Right ventricle myocardium inferior (tissue), 1 donor: ENCODE results near the gene GPR137B. TPM values are rescaled to one million over a fixed set of nuclear protein-coding genes. Genes with fewer than 3 reads are reported as not detected.
"Not testable (repeated sequence)": the region's sequence is repeated elsewhere in the genome, so short reads cannot be mapped to it uniquely, and the experiment has no call there.

Experiments
- ATAC-seq: fragments of 200-7000 bp; cut with Tn5 transposase; one replicate; pipeline ENCODE4 v1.9.1; 2020; ENCODE audit warnings: mild to moderate bottlenecking, moderate library complexity
- DNase-seq: peaks from one replicate; pipeline ENCODE4 v3.0.0; 2021; ENCODE audit errors: missing footprints
- intact Hi-C: fragments of 100-400 bp; cut with DNase I; formaldehyde crosslinking; loops from one replicate; pipeline ENCODE4 v1.11.0; 2022
- total RNA-seq: library from RNA; stranded (reverse); fragmentation: NEBNext Ultra II Directional; extraction: Animal tissue kit (Norgen Biotek cat#: 25700); gene quantifications from one replicate; pipeline ENCODE4 v1.2.1, GENCODE V29; 2021
- donor health status: DM: no; HTN: yes; CAD: no; lungs with severe emphysema.

Gene GPR137B
- total RNA-seq, 1 donor from 2014 or later: 32.0 TPM

DNA sequence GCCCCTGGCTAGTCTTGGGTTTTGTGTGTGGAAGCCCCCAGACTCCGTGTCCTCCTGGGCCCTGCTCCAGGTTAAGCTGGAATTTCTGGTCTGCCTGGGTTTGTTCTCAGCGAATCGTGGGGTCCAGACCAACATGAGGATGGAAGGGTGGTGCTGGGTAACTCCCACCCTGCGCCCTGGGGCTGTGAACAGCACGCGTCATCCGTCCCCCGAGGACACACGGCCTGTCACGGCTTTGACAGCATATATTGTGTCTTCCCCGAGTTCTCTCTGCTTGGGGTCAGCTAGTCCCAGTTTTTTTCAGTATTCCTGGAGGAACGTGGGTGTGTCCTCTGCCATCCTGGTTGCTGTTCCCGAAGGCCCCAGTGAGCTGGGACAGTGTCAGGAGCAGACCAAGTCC is 11.8 kb downstream of the GPR137B start:
- intact Hi-C loops: no loop called here
- ATAC-seq: no peak
- no peak for DNase-seq

DNA sequence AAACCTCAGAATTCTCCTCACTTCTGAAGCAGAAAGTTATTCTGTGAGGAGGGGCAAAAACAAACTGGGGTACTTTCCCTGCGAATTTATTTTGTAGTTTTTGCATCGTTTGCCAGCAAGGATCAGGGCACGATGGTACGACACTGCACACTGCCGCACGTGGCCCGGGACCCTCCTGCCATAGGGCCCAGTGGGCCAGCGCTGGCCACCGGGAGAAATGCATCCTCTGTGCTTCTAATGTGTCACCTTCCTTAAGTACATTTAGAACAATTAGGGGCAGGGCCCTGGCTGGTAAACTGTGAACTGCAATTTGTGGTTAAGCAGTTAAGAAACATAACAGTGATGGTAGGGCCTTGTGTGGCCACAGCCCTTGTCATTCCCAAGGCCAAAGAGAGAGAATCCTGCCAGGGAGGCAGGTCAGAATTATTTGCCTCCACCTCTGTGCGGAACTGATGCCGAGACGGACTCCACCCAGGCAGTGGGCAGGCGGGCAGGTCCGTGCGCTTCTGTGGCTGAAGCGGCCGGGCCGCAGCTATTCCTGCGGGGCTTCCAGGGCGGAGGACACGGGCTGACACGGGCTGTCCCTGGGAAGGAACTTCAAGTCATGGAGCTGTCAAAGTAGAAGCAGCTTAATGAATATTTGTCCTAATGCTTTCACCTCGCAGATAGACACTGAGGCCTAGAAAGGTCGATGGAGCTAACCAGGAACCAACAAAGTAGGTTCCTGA is 12.5 kb downstream of the GPR137B start:
- DNase-seq (no peak), ATAC-seq (no peak)
- intact Hi-C loops: no loop called here

DNA sequence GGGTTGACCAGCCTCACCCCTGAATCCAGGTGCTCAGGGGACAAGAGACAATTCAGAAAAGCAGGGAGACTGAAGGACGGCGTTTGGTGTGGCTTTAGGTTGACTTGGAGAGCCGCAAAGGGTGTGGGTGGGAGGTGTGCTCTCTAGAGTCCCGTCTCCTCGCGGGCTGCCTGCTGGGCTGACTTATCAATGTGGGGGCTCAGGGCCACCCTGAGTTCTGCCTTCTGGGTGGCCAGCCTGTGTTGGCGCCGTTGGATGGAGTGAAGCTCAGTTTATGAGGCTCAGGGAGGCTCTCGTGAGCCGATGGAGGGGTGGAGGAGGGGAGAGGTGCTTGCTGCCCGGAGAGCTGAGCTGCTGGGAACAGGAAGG is 13.0 kb downstream of the GPR137B start:
- intact Hi-C loops: no loop called here
- no peak for DNase-seq
- ATAC-seq: no peak

DNA sequence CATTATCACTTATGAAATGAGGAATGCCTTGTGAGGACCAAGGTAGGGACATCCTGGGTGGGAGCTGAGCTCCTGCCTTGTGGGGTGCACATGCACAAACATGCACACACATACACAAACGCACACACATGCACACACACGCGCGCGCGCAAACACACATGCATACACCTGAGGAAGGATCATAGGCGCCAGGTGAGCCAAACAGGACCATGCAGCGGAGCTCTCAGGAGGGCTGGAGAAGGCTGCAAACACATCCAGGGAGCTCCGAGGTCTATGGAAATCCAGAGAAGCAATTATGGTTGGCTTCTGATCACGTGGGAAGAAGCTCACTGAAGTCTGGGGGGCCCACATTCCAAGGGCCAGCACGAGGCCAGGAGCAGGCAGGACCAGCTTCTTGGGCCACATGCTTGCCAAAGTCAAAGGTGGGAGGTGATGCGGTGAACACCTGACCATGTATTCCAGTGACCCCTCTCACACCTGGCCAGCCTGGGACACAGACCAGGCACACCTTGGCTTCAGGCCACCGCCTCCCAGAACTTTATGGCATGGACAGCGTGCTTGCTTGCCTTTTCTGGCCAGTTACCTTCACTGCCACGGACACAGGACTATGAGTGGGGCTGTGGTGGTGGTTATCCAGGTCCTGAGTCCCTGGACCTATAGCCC is 13.6 kb downstream of the GPR137B start:
- ATAC-seq (no peak), DNase-seq (no peak)
- intact Hi-C loops: no loop called here

DNA sequence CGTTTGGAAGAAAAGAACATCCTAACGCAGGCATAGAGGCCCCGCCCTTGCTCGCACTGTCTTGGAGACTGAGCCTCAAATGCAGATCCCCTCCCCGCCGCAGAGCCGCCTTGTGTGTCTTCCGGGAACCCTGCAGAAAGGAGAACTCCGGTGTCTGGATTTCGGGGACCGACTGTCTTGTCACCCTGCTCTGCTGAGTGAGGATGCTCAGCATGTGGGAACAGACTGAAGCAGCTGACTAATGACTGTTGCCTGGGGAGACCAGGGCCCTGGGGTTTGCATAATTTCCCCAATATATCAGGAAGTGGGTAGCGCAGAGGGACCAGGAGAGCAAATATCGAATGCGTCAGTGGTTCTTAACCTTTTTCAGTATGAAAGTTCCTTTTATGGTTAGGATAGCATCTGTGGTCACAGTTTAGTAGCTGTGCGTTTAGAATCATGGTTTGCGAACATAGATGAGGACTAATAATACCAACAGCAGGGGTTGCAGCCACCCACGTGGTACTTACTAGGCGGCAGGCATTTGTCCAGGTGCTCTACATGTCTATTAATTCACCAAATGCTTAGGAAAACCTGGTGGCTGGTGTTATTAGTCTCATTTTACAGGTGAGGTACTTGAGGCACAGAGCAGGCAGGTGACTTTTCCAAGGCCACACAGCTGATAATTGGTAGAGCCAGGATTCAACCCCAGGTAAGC is 14.3 kb downstream of the GPR137B start:
- ATAC-seq (no peak), DNase-seq (no peak)
- intact Hi-C loops: no loop called here

DNA sequence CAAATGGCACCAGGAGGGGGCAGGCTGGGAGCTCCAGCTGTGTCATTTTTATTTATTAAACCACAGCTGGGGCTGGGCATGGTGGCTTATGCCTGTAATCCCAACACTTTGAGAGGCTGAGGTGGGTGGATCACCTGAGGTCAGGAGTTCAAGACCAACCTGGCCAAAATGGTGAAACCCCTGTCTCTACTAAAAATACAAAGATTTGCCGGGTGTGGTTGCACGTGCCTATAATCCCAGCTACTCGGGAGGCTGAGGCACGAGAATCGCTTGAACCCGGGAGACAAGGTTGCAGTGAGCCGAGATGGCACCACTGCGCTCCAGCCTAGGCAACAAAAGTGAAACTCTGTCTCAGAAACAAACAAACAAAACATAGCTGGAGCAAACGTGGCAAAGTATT is 15.7 kb downstream of the GPR137B start:
- ATAC-seq, intact Hi-C loops, DNase-seq: not testable (repeated sequence)

DNA sequence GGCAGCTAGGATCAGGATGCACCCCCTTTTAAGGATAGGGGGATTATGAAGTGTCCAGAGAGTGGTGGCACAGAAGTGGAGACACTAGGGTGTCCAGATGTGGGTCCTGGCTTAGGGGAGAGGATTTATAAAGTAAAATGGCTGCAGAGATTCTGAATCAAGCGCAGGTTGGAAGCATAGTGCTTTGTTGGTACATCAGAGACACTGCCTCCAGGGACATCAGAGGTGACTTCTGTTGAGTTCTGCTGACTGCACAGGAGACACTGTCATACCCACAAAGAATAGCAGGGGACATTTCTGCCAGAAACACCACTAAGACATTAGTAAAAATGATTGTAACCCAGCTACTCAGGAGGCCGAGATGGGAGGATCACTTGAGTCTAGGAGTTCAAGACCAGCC is 16.4 kb downstream of the GPR137B start:
- intact Hi-C loops: no loop called here
- no peak for DNase-seq
- no peak for ATAC-seq

DNA sequence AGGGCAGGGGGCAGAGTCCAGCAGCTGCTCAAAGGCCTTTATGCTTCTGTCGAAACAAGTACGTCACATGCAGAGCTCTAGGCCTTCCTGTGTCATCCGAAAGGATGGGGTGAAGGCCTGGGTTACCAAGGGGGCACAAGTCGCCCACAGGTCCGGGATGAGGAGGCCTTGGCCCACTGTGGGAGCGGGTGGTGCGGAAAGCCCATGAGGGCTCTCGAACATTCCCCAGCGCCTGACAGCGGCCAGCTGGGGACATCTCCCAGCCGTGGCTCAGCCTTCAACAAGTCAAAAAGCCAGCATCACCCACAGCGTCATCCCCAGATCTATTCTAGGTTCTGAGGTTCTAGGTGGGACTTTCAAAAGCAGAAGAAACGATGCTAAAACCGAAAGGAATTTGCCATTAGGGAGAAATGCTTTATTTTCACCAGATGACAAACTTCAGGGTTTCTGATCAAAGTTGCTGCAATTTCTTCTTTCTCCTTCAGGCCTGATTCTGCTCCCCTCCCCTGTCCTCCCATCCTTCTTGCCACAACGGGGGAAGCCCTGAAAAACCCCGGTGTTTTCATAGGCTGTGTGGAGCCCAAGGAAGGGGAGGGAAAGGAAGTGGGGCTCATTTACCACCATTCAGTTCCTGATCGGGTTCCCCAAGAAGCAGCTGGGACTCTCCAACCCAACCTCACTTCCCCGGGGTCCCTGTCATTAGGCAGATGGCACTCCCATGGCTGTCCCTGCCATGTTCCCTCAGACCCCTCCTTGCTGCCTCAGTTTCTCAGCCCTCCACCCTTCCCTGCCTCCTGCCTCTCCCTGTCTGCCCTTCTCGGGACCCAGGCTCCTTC is 17.6 kb downstream of the GPR137B start:
- intact Hi-C loops: no loop called here
- ATAC-seq (no peak), DNase-seq (no peak)

DNA sequence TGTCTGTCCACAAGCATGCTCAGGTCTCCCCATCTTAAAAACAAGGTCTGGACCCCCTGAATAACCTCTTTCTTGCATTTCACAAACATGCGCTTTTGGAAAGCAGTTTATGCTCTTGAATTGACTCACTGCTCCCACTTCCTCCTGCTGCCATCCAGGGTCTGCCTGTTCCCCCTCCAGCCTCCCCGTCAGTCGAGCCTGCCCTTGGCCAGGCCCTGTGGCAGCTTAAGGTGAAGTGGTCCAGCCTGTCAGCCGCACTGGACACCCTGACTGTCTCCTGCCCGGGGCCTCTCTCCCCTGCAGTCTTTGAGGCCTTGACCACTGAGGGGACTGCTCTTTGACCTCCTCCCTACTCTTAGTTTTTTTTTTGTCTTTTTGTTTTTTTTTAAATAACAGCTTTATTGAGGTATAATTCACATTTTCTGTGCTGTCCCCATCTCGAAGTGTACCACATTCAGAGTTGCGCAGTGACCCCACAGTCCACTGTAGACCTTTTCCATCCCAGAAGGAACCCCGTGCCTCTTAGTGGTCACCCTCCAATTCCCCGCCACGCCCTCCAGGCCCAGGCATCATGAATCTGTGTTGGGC is 18.3 kb downstream of the GPR137B start:
- ATAC-seq (no peak), DNase-seq (no peak)
- intact Hi-C loops: no loop called here

DNA sequence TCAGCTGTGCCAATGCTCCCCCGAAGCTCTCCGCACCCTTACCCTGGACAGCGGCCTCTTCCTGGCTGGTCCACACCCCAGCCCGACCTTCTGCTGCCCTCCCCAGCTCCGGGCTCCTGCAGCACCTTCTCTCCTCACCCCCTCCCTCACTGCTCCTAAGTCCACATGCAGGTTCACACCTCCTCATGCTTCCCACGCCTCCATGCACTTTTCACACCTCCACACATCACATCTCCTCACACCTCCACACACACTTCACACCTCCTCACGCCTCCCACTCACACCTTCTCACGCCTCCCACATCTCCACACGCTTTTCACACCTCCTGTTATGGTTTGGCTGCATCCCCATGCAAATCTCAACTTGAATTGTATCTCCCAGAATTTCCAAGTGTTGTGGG is 18.9 kb downstream of the GPR137B start:
- ATAC-seq: no peak
- intact Hi-C loops: no loop called here
- no peak for DNase-seq

DNA sequence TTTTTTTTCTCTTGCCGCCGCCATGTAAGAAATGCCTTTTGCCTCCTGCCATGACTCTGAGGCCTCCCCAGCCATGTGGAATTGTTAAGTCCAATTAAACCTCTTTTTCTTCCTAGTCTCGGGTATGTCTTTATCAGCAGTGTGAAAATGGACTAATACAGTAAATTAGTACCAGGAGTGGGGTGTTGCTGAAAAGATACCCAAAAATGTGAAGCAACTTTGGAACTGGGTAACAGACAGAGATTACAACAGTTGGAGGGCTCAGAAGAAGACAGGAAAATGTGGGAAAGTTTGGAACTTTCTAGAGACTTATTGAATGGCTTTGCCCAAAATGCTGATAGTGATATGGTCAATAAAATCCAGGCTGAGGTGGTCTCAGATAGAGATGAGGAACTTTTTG is 19.4 kb downstream of the GPR137B start:
- DNase-seq, ATAC-seq, intact Hi-C loops: not testable (repeated sequence)

DNA sequence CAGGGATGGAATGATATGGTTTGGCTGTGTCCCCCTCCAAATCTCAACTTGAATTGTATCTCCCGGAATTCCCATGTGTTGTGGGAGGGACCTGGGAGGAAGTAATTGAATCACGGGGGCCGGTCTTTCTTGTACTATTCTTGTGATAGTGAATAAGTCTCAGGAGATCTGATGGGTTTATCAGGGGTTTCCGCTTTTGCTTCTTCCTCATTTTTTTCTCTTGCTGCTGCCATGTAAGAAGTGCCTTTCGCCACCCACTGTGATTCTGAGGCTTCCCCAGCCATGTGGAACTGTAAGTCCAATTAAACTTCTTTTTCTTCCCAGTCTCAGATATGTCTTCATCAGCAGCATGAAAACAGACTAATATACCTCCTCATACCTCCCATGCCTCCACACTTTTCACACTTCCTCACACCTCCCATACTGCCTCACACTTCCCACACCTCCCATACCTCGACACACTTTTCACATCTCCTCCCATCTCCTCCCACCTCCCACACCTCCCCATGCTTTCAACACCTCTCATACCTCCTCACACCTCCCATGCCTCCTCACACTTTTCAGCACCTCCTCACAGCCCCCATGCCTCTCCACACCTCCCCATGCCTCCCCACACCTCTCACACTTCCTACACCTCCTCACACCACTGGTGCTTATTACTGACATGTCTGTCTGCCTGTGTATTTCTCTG is 21.3 kb downstream of the GPR137B start:
- no peak for DNase-seq
- intact Hi-C loops: no loop called here
- no peak for ATAC-seq

DNA sequence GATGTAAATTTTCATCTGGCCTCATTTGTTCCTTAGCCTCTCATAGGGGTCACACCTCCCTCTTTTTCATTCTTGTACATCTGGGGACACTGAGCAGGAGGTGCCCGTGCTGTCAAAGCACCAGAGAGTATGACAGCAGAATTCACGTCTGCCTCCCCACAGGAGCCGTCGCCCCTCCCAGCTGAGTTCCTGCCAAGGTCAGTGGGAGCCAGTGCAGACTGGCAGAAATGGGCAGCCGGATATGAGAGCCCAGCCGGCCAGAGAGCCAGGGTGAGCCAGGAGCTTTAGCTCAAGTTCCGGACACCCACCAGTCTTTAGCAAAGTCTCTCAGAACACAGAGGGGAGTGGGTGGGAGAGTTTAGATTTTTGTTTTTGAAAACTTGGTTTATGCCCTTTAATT is 21.9 kb downstream of the GPR137B start:
- ATAC-seq (peak; percentile 67), DNase-seq (no peak)
- intact Hi-C loops: no loop called here

DNA sequence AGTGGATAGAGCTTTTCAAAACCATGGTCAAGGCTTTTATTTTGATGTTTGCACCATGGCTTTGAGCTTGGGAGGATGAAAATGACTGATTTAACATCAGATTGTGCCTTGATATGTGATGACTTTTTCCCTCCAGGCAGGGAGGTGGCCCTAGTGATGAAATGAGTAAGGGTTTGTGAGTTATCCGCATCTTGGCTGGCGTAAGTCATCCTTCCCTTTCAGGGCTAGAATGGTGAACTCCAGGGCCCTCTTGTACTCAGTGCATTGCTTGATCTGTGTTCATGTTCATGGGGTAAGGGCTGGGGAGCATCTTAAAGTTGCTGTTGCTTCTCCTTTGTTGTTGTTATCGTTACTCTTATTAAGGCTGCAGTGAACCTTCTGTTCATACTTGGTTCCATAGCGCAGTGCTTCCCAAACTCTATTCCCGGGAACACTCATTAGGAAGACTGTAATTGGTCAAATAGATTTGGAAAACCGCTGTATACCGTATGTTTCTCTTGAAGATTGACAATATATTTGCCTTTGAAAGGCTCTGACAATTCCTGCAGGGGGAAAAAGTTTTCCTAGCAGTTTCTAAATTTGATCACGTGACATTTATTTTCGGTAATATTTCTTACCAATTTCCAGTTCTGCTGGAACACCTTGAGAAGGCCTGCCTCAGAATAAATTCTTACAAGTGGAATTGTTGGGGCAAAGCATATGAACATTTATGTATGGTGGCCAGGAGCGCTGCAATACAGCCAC is 23.1 kb downstream of the GPR137B start:
- intact Hi-C loops: no loop called here
- DNase-seq (no peak), ATAC-seq (no peak)

DNA sequence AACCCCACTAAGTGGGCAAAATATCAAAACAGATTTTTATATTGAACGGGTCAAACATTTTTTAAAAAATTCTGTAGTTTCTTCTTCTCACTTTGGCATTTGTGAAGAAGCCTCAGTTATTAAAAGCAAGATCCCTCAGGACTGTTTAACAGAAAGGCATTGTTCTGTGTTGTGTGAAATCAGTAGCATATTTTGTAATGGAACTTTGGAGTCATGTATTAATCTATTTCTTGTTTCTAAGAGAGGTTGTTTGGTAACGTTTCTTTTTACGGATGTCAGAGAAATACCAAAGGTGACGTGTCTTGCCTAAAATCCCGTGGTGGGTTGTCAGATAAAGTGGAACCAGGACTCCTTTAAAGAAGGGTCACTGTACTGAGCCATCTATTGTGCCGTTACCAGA is 23.7 kb downstream of the GPR137B start:
- ATAC-seq (no peak), DNase-seq (no peak)
- intact Hi-C loops: no loop called here

DNA sequence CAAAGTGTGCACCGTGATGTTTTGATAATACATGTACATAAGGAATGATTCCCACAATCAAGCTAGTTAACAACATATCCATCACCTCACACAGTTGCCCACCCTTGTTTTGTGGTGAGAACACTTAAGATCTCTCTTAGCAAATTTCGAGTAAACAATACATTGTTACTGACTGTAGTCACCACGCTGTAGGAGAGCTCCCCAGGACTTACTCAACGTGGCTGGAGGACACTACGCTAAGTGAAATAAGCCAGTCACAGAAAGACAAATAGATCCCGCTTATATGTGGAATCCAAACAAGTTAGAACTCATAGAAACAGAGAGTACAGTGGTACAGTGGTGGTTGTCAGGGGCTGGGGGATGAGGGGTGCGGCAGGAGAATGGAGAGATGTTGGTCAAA is 24.8 kb downstream of the GPR137B start:
- intact Hi-C loops: no loop called here
- DNase-seq (no peak), ATAC-seq (no peak)

DNA sequence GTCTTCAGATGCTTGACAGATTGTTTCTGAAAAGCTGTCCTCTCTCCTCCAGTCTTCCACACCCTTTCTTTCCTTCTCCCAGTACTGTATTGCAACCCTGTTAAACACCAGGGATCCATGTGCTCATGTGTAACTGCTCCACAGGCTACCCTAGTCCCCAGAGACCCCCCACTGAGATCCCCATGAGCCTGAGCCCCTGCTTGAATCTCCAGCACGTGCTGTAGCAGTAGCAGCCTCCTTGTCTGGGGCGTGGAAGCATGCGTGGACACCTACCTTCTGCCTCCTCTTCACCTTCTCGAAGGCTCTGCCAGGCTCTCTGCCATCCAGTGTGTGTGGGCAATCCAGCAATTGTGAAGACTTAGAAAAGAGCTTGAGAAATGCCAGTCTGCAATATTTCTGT is 25.2 kb downstream of the GPR137B start:
- intact Hi-C loops: no loop called here
- DNase-seq (no peak), ATAC-seq (no peak)
